HCT116 (cell line): Measurements from ENCODE around the gene FAM83F.

Source experiments
- CEBPB ChIP-seq: IDR thresholded peaks from 2 replicates; pipeline ENCODE4 v1.6.1; 2012; ENCODE audit warnings: low read depth
- ELF1 ChIP-seq: IDR thresholded peaks from 2 replicates; pipeline ENCODE4 v1.6.1; 2012; ENCODE audit warnings: low read depth, borderline replicate concordance
- EZH2phosphoT487 ChIP-seq: fragments of 200-600 bp; IDR thresholded peaks from 2 replicates; pipeline ENCODE4 v1.6.1; 2018; ENCODE audit warnings: antibody characterized with exemption, borderline replicate concordance
- POLR2A ChIP-seq: IDR thresholded peaks from 2 replicates; pipeline ENCODE4 v1.7.0; 2011; ENCODE audit warnings: borderline replicate concordance; ENCODE audit not compliant: insufficient read depth, insufficient read length; ENCODE audit errors: extremely low read depth
- POLR2AphosphoS5 ChIP-seq: IDR thresholded peaks from 2 replicates; pipeline ENCODE4 v1.6.1; 2011; ENCODE audit warnings: mild to moderate bottlenecking, low read depth, low read length, moderate library complexity
- RAD21 ChIP-seq: IDR thresholded peaks from 2 replicates; pipeline ENCODE4 v1.6.1; 2012; ENCODE audit warnings: low read depth, mild to moderate bottlenecking
- TF ChIP-seq, protein P1 (sequence below), 3 experiments: fragments of 200-600 bp in 1 of 3; sonication (generic) in 1 of 3; IDR thresholded peaks in 2 of 3; conservative IDR thresholded peaks in 1 of 3; 2 replicates each; pipeline ENCODE4 v1.5.1; 2012 to 2017; ENCODE audit warnings: low read depth in 2 of 3, low read length in 2 of 3, antibody characterized with exemption in 1 of 3, borderline replicate concordance in 1 of 3, control low read depth in 1 of 3, mild to moderate bottlenecking in 1 of 3, mixed read lengths in 1 of 3, mixed run types in 1 of 3, moderate library complexity in 1 of 3; ENCODE audit not compliant: insufficient read depth in 1 of 3
- TF ChIP-seq, protein P2 (sequence below): IDR thresholded peaks from 2 replicates; pipeline ENCODE4 v1.6.1; 2012

DNA sequence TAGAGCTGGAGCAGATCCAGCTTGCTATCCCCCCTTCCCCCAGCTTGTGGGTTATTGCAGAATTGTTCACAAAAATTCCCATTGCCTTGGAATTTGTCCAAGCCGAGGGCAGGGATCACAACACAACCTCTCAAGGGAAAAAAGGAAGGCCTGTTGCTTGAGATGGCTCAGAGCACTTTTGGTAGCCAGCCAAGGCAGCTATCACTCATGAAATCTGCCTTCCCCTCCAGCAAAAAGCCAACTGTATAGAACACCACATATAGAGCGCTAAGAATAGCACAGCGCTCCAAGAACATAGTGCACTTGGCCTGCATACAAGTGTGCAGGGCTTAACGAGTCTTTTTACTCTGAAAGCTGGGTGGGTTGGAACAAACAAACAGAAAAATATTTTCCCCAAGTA lies 46.2 kb downstream of the FAM83F start:
- no peak for TF ChIP-seq RAD21
- TF ChIP-seq, protein P1, sequence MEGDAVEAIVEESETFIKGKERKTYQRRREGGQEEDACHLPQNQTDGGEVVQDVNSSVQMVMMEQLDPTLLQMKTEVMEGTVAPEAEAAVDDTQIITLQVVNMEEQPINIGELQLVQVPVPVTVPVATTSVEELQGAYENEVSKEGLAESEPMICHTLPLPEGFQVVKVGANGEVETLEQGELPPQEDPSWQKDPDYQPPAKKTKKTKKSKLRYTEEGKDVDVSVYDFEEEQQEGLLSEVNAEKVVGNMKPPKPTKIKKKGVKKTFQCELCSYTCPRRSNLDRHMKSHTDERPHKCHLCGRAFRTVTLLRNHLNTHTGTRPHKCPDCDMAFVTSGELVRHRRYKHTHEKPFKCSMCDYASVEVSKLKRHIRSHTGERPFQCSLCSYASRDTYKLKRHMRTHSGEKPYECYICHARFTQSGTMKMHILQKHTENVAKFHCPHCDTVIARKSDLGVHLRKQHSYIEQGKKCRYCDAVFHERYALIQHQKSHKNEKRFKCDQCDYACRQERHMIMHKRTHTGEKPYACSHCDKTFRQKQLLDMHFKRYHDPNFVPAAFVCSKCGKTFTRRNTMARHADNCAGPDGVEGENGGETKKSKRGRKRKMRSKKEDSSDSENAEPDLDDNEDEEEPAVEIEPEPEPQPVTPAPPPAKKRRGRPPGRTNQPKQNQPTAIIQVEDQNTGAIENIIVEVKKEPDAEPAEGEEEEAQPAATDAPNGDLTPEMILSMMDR (IDR thresholded peaks at IDR 0.05 in 2 of 3, conservative IDR thresholded peaks at IDR 0.05 in 1 of 3; ENCODE audit: borderline replicate concordance in 1 of 3, insufficient read depth in 1 of 3, low read depth in 2 of 3, low read length in 2 of 3), result no peak
- TF ChIP-seq, protein P2, sequence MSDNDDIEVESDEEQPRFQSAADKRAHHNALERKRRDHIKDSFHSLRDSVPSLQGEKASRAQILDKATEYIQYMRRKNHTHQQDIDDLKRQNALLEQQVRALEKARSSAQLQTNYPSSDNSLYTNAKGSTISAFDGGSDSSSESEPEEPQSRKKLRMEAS, result no peak
- no peak for TF ChIP-seq CEBPB
- no peak for TF ChIP-seq POLR2A
- TF ChIP-seq POLR2AphosphoS5, result no peak
- TF ChIP-seq ELF1, result no peak
- TF ChIP-seq EZH2phosphoT487, result no peak
